ENCODE measurements around the gene AKTIP.

- TF ChIP-seq GATA2 (IDR thresholded peaks at IDR 0.05; ENCODE audit: low read depth, low read length): no peak
- TF ChIP-seq GATA3 (IDR thresholded peaks at IDR 0.05; ENCODE audit: low read depth, low read length): no peak
Measured at GRCh38 chr16:53545433-53545832, 42.4 kb upstream of the AKTIP start.
